HepG2 (cell line): Measurements from ENCODE around the gene MYCBPAP. TPM values are rescaled to one million over a fixed set of nuclear protein-coding genes. Genes with fewer than 3 reads are reported as not detected.

ENCODE experiments used
- CREB1 ChIP-seq, 2 experiments: fragments of 450-650 bp in 1 of 2; IDR thresholded peaks; 2 replicates each; pipeline ENCODE4 v1.6.1; 2016 to 2017; ENCODE audit warnings: control low read depth in 1 of 2, mild to moderate bottlenecking in 1 of 2, missing compliant biosample characterization in 1 of 2, missing genetic modification characterization in 1 of 2
- FOXA3 ChIP-seq: IDR thresholded peaks from 2 replicates; pipeline ENCODE4 v1.6.1; 2016; ENCODE audit warnings: missing genetic modification reagents, missing compliant biosample characterization
- FUBP1 ChIP-seq: sonication (generic); formaldehyde crosslinking; IDR thresholded peaks from 2 replicates; pipeline ENCODE4 v1.5.1; 2020; ENCODE audit warnings: missing genetic modification reagents, mild to moderate bottlenecking, borderline replicate concordance
- JUN ChIP-seq: sonication (generic); formaldehyde crosslinking; IDR thresholded peaks from 2 replicates; pipeline ENCODE4 v1.4.0; 2020; ENCODE audit warnings: mild to moderate bottlenecking, missing genetic modification reagents
- NFE2L1 ChIP-seq: sonication (generic); formaldehyde crosslinking; IDR thresholded peaks from 2 replicates; pipeline ENCODE4 v1.4.0; 2020; ENCODE audit warnings: missing genetic modification reagents, mild to moderate bottlenecking, borderline replicate concordance
- PHF21A ChIP-seq: sonication (generic); formaldehyde crosslinking; IDR thresholded peaks from 2 replicates; pipeline ENCODE4 v1.5.0; 2020; ENCODE audit warnings: mild to moderate bottlenecking, missing genetic modification reagents
- RBFOX2 ChIP-seq: fragments of 200-400 bp; formaldehyde crosslinking; IDR thresholded peaks from 2 replicates; pipeline ENCODE4 v1.6.1; 2017; ENCODE audit warnings: low read depth, mild to moderate bottlenecking, low read length
- RXRA ChIP-seq: sonication (generic); formaldehyde crosslinking; IDR thresholded peaks from 2 replicates; pipeline ENCODE4 v1.5.1; 2020; ENCODE audit warnings: missing genetic modification reagents
- SIN3B ChIP-seq: fragments of 150-350 bp; IDR thresholded peaks from 2 replicates; pipeline ENCODE4 v1.6.1; 2014; ENCODE audit warnings: low read length
- SOX6 ChIP-seq, 2 experiments: fragments of 450-650 bp in 1 of 2; sonication (generic) in 1 of 2; formaldehyde crosslinking in 1 of 2; IDR thresholded peaks; 2 replicates each; pipeline versions ENCODE4 v1.4.0 to v1.6.1; 2017 to 2020; ENCODE audit warnings: antibody characterized with exemption in 1 of 2, mild to moderate bottlenecking in 1 of 2, missing genetic modification reagents in 1 of 2
- TBP ChIP-seq: sonication (generic); formaldehyde crosslinking; IDR thresholded peaks from 2 replicates; pipeline ENCODE4 v1.5.0; 2020; ENCODE audit warnings: missing genetic modification reagents
- ZNF3 ChIP-seq: IDR thresholded peaks from 2 replicates; pipeline ENCODE4 v1.7.0; 2017; ENCODE audit warnings: inconsistent platforms
- ZNF318 ChIP-seq: sonication (generic); formaldehyde crosslinking; IDR thresholded peaks from 2 replicates; pipeline ENCODE4 v1.4.0; 2020; ENCODE audit warnings: mild to moderate bottlenecking, missing genetic modification reagents
- ZNF33B ChIP-seq: sonication (generic); formaldehyde crosslinking; IDR thresholded peaks from 2 replicates; pipeline ENCODE4 v1.5.1; 2020; ENCODE audit warnings: mild to moderate bottlenecking, missing genetic modification reagents
- ZNF446 ChIP-seq: sonication (generic); formaldehyde crosslinking; IDR thresholded peaks from 2 replicates; pipeline ENCODE4 v1.5.0; 2020; ENCODE audit warnings: mild to moderate bottlenecking, missing genetic modification reagents
- ZNF496 ChIP-seq: sonication (generic); formaldehyde crosslinking; IDR thresholded peaks from 2 replicates; pipeline ENCODE4 v1.8.1; 2023; ENCODE audit warnings: mild to moderate bottlenecking, moderate library complexity, missing genetic modification reagents; ENCODE audit not compliant: insufficient replicate concordance
- ZNF513 ChIP-seq: sonication (generic); formaldehyde crosslinking; conservative IDR thresholded peaks from 2 replicates; pipeline ENCODE4 v1.5.0; 2020; ENCODE audit warnings: missing genetic modification reagents
- ZNF878 ChIP-seq: sonication (generic); formaldehyde crosslinking; IDR thresholded peaks from 2 replicates; pipeline ENCODE4 v1.8.1; 2023; ENCODE audit warnings: mild to moderate bottlenecking, missing genetic modification reagents, moderate library complexity
- ZSCAN12 ChIP-seq: sonication (generic); formaldehyde crosslinking; IDR thresholded peaks from 2 replicates; pipeline ENCODE4 v1.9.0; 2021; ENCODE audit warnings: mild to moderate bottlenecking, missing genetic modification reagents
- polyA plus RNA-seq, 8 experiments: library from polyadenylated mRNA; depleted of rRNA in 3 of 8; stranded (reverse) in 7 of 8; unstranded in 1 of 8; fragments of >200 nt; fragmentation: Illumina TruSeq in 4 of 8; extraction: Trizol in 4 of 8; gene quantifications; 2 replicates each; pipeline versions ENCODE4 v1.2.1 to v1.2.3, GENCODE V29; 2011 to 2016; ENCODE audit warnings: low read depth in 4 of 8, missing spikeins in 1 of 8, mixed read lengths in 1 of 8; ENCODE audit not compliant: insufficient read depth in 1 of 8
- total RNA-seq, 5 experiments: library from RNA; depleted of rRNA; stranded (reverse); fragments of >200 nt; fragmentation: Illumina TruSeq; extraction: Trizol; gene quantifications; 2 replicates each; pipeline ENCODE4 v1.2.3, GENCODE V29; 2016; ENCODE audit warnings: low read depth in 1 of 5

MYCBPAP gene
- total and polyA plus RNA-seq, 2 of the 13 experiments (the other 11 are each of a cell fraction or from before 2014, with no cell fraction given): 0.22 to 0.24 TPM

DNA sequence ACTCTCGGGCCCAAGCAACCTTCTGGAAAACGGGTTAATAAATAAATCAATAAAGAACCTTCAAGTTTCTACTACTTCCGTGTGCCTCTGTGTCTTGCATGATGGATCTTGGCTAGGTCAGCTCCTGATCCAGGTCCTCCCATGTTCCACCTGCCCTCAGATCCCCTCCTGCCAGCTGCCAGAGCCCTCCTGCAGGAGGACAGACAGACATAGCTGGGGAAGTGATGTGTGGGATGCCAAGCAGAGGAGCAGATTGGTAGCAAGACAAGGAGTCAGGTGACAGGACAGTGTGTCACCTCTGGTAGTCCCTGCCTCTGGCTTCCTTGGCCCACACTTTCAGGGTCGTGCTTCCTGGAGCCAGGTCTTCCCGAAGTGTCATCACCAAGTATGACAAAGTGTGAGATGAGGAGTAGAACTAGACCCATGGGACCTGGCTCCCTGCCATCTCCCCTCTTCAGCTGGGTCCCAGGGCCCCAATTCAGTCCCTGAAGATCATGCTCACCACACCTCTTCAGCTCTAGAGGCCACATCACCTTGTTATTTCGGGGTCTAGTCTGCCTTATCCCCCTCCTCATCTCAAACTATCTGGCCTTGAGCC is 23.3 kb downstream of the MYCBPAP start (continued):
- TF ChIP-seq NFE2L1: no peak
- TF ChIP-seq FOXA3: no peak
- TF ChIP-seq TBP: no peak
- TF ChIP-seq ZNF33B (CRISPR knock-in tag): no peak
- no peak for TF ChIP-seq FUBP1
- TF ChIP-seq RXRA (CRISPR knock-in tag): 0 out of 2 replicates have a peak, but pooled peaks have one; percentile 20
- no peak for TF ChIP-seq JUN
- peak; percentile 36; the same call in 1 of the 2 replicates for TF ChIP-seq CREB1 (IDR thresholded peaks at IDR 0.05)
- no peak for TF ChIP-seq CREB1 (CRISPR knock-in tag; IDR thresholded peaks at IDR 0.05)
- no peak for TF ChIP-seq ZNF878
- TF ChIP-seq ZNF3: no peak
- TF ChIP-seq ZNF318 (CRISPR knock-in tag): 0 out of 2 replicates have a peak, but pooled peaks have one; percentile 30
- TF ChIP-seq SIN3B: no peak
- TF ChIP-seq ZNF496 (CRISPR knock-in tag): no peak
- no peak for TF ChIP-seq ZSCAN12 (CRISPR knock-in tag)
- no peak for TF ChIP-seq SOX6 (IDR thresholded peaks at IDR 0.05)
- TF ChIP-seq SOX6 (CRISPR knock-in tag; IDR thresholded peaks at IDR 0.05): peak; percentile 2; the same call in 1 of the 2 replicates
- TF ChIP-seq PHF21A (CRISPR knock-in tag): no peak
- TF ChIP-seq ZNF446 (CRISPR knock-in tag): no peak
- TF ChIP-seq RBFOX2: no peak
- no peak for TF ChIP-seq ZNF513
